ENCODE data around the gene RHBDF1. TPM values are rescaled to one million over a fixed set of nuclear protein-coding genes. Genes with fewer than 3 reads are reported as not detected.

The RHBDF1 gene
- total RNA-seq, 1 experiment from 2014 or later = 11.9 TPM

GRCh38 chr16:92431-93339 lies 20.3 kb upstream of the RHBDF1 start:
- no peak for DNase-seq (ENCODE audit: low read depth)

GRCh38 chr16:91484-91883 lies 19.1 kb upstream of the RHBDF1 start:
- no peak for DNase-seq (ENCODE audit: low read depth)

GRCh38 chr16:89391-90302 lies 17.2 kb upstream of the RHBDF1 start:
- DNase-seq (ENCODE audit: low read depth) = no peak

- DNase-seq (ENCODE audit: low read depth) = no peak
These were observed 16.2 kb upstream of the RHBDF1 start for GRCh38 chr16:88613-89012.

- no peak for DNase-seq (ENCODE audit: low read depth)
These were observed 14.1 kb upstream of the RHBDF1 start for GRCh38 chr16:86483-86952.

GRCh38 chr16:85865-86264 lies 13.4 kb upstream of the RHBDF1 start:
- DNase-seq (ENCODE audit: low read depth) = no peak

- DNase-seq (ENCODE audit: low read depth) = no peak
These were observed 13.0 kb upstream of the RHBDF1 start for GRCh38 chr16:85407-85782.

GRCh38 chr16:84718-85406 lies 12.4 kb upstream of the RHBDF1 start:
- DNase-seq (ENCODE audit: low read depth) = peak; percentile 94

- DNase-seq (ENCODE audit: low read depth) = no peak
These were observed 11.6 kb upstream of the RHBDF1 start for GRCh38 chr16:83781-84615.

GRCh38 chr16:83060-83603 lies 10.7 kb upstream of the RHBDF1 start:
- DNase-seq (ENCODE audit: low read depth) = no peak

GRCh38 chr16:79151-80054 lies 7.0 kb upstream of the RHBDF1 start:
- DNase-seq (ENCODE audit: low read depth) = no peak

GRCh38 chr16:78444-79150 lies 6.2 kb upstream of the RHBDF1 start:
- peak; percentile 47 for DNase-seq (ENCODE audit: low read depth)

- peak; percentile 74 for DNase-seq (ENCODE audit: low read depth)
These were observed 5.5 kb upstream of the RHBDF1 start, which contains the start of gene MPG for GRCh38 chr16:77807-78443. Gene MPG, plus strand, starts transcription at chr16:78225. Its CDS starts 85 bp downstream, at chr16:78310.

GRCh38 chr16:77273-77806 lies 4.9 kb upstream of the RHBDF1 start:
- no peak for DNase-seq (ENCODE audit: low read depth)

GRCh38 chr16:76535-77272 lies 4.3 kb upstream of the RHBDF1 start:
- peak; percentile 89 for DNase-seq (ENCODE audit: low read depth)

GRCh38 chr16:75580-76501 lies 3.4 kb upstream of the RHBDF1 start:
- DNase-seq (ENCODE audit: low read depth) = peak; percentile 63

Data from M059J (cell line).